Right cardiac atrium (tissue), 5 donors: ENCODE measurements around the gene ATP5F1B. TPM values are rescaled to one million over a fixed set of nuclear protein-coding genes. Genes with fewer than 3 reads are reported as not detected.

Experiments used
- ATAC-seq, 2 donors: fragments of 200-7000 bp; cut with Tn5 transposase; one replicate each; pipeline versions ENCODE4 v1.8.0 to v1.9.1; 2020; ENCODE audit warnings: moderate library complexity in 2 of 2, mild to moderate bottlenecking in 1 of 2
- DNase-seq, 3 donors: peaks; one replicate each; pipeline ENCODE4 v3.0.0-alpha.2; 2020
- H3K27ac ChIP-seq: one replicate; pipeline ENCODE4 v1.5.1; 2013; ENCODE audit warnings: mild to moderate bottlenecking, low read length, control low read depth, moderate library complexity
- H3K27me3 ChIP-seq: one replicate; pipeline ENCODE4 v1.6.1; 2013; ENCODE audit not compliant: control insufficient read depth, insufficient read depth
- H3K4me1 ChIP-seq: one replicate; pipeline ENCODE4 v1.6.1; 2013; ENCODE audit warnings: low read length; ENCODE audit not compliant: control insufficient read depth, insufficient read depth
- H3K4me3 ChIP-seq: one replicate; pipeline ENCODE4 v1.5.1; 2013; ENCODE audit warnings: low read length, control low read depth
- H3K9me3 ChIP-seq: one replicate; pipeline ENCODE4 v1.6.1; 2013; ENCODE audit warnings: low read length; ENCODE audit not compliant: control insufficient read depth
- WGBS: extraction: QIAGEN DNeasy Blood & Tissue Kit; methylation state at CpG from one replicate; pipeline ENCODE4 v1.1.7; 2013; 5-methylcytosine and 5-hydroxymethylcytosine counted together
- intact Hi-C, 4 donors: fragments of 100-400 bp; cut with DNase I; formaldehyde crosslinking; loops; one replicate each; pipeline versions ENCODE4 v1.11.0 to v1.14.0; 2022 to 2023
- polyA plus RNA-seq: library from polyadenylated mRNA; stranded (reverse); fragments of 200-250 nt; gene quantifications from one replicate; pipeline ENCODE4 v1.2.3, GENCODE V29; 2013
- total RNA-seq, 4 donors: library from RNA; stranded (reverse); fragmentation: NEBNext Ultra II Directional; extraction: Animal tissue kit (Norgen Biotek cat#: 25700); gene quantifications; one replicate each; pipeline ENCODE4 v1.2.1, GENCODE V29; 2021
- donor health status: healthy with polysubstance abuse.
- donor health status: DM: no; HTN: yes; CAD: no.
- donor health status: DM: no; HTN: no; CAD: no.
- donor health status: DM: no; HTN: yes; CAD: no; lungs with severe emphysema.
- donor health status: DM: yes; HTN: yes; CAD: no.

ATP5F1B gene
- total and polyA plus RNA-seq, 5 donors: 1,409 to 2,029 (median 1,698) TPM

- H3K4me1 ChIP-seq: no peaks in the 10 kb centered on the region
- peak overlapping the region; percentile 89 for H3K4me3 ChIP-seq
- WGBS: under 1% methylated on average over 29 of the region's 29 CpGs
- intact Hi-C loops: loop anchor here in 1 of 4 donors (5.0 kb wide), 1 partner anchor 37 kb away; no protein-coding TSS in a partner anchor
- ATAC-seq: peak in 1 of 2 donors; percentile 36
- no peaks in the 10 kb centered on the region for H3K9me3 ChIP-seq
- peak in 2 of 3 donors; percentile 36 to 67 for DNase-seq
- peak overlapping the region; percentile 84 for H3K27ac ChIP-seq
- H3K27me3 ChIP-seq: no peaks in the 10 kb centered on the region
Measured at GRCh38 chr12:56645201-56645716, 525 bp downstream of the ATP5F1B start.

- no peaks in the 10 kb centered on the region for H3K9me3 ChIP-seq
- DNase-seq: no peak
- peak overlapping the region; percentile 89 for H3K4me3 ChIP-seq
- H3K4me1 ChIP-seq: no peaks in the 10 kb centered on the region
- WGBS: 42% methylated on average over 4 of the region's 4 CpGs
- intact Hi-C loops: loop anchor here in 1 of 4 donors (5.0 kb wide), 1 partner anchor 38 kb away; no protein-coding TSS in a partner anchor
- ATAC-seq: no peak
- peak overlapping the region; percentile 2 for H3K27ac ChIP-seq
- H3K27me3 ChIP-seq: no peaks in the 10 kb centered on the region
Measured at GRCh38 chr12:56644654-56645053, 1.1 kb downstream of the ATP5F1B start.

GRCh38 chr12:56641219-56641618 is 4.6 kb downstream of the ATP5F1B start:
- no peak overlapping the region for H3K27ac ChIP-seq
- no peaks in the 10 kb centered on the region for H3K9me3 ChIP-seq
- no peak for DNase-seq
- H3K4me1 ChIP-seq: no peaks in the 10 kb centered on the region
- no peak overlapping the region for H3K4me3 ChIP-seq
- WGBS: 79% methylated on average over 6 of the region's 6 CpGs
- intact Hi-C loops: no loop called here
- no peak for ATAC-seq
- H3K27me3 ChIP-seq: no peaks in the 10 kb centered on the region

GRCh38 chr12:56637621-56638020 is 8.2 kb downstream of the ATP5F1B start:
- H3K4me1 ChIP-seq: peaks cover 9% of the 10 kb centered on the region
- intact Hi-C loops: no loop called here
- H3K4me3 ChIP-seq: no peak overlapping the region

GRCh38 chr12:56636675-56637540 is 8.9 kb downstream of the ATP5F1B start:
- DNase-seq (peak; percentile 99), ATAC-seq (peak; percentile 86 to 90)
- H3K4me3 ChIP-seq: peak overlapping the region; percentile 90
- peaks cover 12% of the 10 kb centered on the region for H3K4me1 ChIP-seq
- WGBS: 1% methylated on average over 12 of the region's 12 CpGs
- no peaks in the 10 kb centered on the region for H3K9me3 ChIP-seq
- intact Hi-C loops: no loop called here
- H3K27ac ChIP-seq: peak overlapping the region; percentile 94
- H3K27me3 ChIP-seq: no peaks in the 10 kb centered on the region

More at GRCh38 chr12:56637621-56638020, 8.2 kb downstream of the ATP5F1B start:
- H3K27ac ChIP-seq: no peak overlapping the region
- no peaks in the 10 kb centered on the region for H3K27me3 ChIP-seq
- no peak for ATAC-seq
- H3K9me3 ChIP-seq: no peaks in the 10 kb centered on the region
- no peak for DNase-seq
- 55% methylated on average over 2 of the region's 2 CpGs for WGBS

GRCh38 chr12:56635806-56636674 is 9.7 kb downstream of the ATP5F1B start:
- H3K4me1 ChIP-seq: peaks cover 12% of the 10 kb centered on the region
- H3K27ac ChIP-seq: peak overlapping the region; percentile 94
- intact Hi-C loops: no loop called here
- ATAC-seq (peak; percentile 85 to 89), DNase-seq (peak; percentile 87 to 95 (median 94))
- peak overlapping the region; percentile 90 for H3K4me3 ChIP-seq
- H3K27me3 ChIP-seq: no peaks in the 10 kb centered on the region
- 1% methylated on average over 20 of the region's 20 CpGs for WGBS
- no peaks in the 10 kb centered on the region for H3K9me3 ChIP-seq

- intact Hi-C loops: no loop called here
- ATAC-seq: peak; percentile 20
- 1% methylated on average over 47 of the region's 47 CpGs for WGBS
- Histone ChIP-seq H3K4me3 (peak overlapping the region; percentile 90), H3K4me1 (peaks cover 12% of the 10 kb centered on the region), H3K27me3 (no peaks in the 10 kb centered on the region), H3K27ac (peak overlapping the region; percentile 94), H3K9me3 (no peaks in the 10 kb centered on the region)
- peak; percentile 68 to 87 (median 85) for DNase-seq
Measured at GRCh38 chr12:56634837-56635791, 10.7 kb downstream of the ATP5F1B start.

GRCh38 chr12:56634242-56634836 is 11.4 kb downstream of the ATP5F1B start:
- H3K27ac ChIP-seq: peak overlapping the region; percentile 94
- ATAC-seq: no peak
- WGBS: 2% methylated on average over 27 of the region's 27 CpGs
- H3K4me3 ChIP-seq: peak overlapping the region; percentile 90
- peak; percentile 35 to 74 (median 72) for DNase-seq
- no peaks in the 10 kb centered on the region for H3K27me3 ChIP-seq
- intact Hi-C loops: no loop called here
- H3K9me3 ChIP-seq: no peaks in the 10 kb centered on the region
- peaks cover 12% of the 10 kb centered on the region for H3K4me1 ChIP-seq

GRCh38 chr12:56633468-56634241 is 12.1 kb downstream of the ATP5F1B start:
- ATAC-seq: no peak
- WGBS: 50% methylated on average over 12 of the region's 12 CpGs
- no peak overlapping the region for H3K27ac ChIP-seq
- DNase-seq: no peak
- H3K27me3 ChIP-seq: no peaks in the 10 kb centered on the region
- H3K4me3 ChIP-seq: peak overlapping the region; percentile 90
- no peaks in the 10 kb centered on the region for H3K9me3 ChIP-seq
- H3K4me1 ChIP-seq: peaks cover 12% of the 10 kb centered on the region
- intact Hi-C loops: no loop called here
